H54 (cell line): ENCODE measurements around the gene PCF11.
A peak's percentile ranks its signal among the peaks of the same experiment; 100 is the strongest.
"Not testable (repeated sequence)": the region's sequence is repeated elsewhere in the genome, so short reads cannot be mapped to it uniquely, and the experiment has no call there.

Source experiments
- DNase-seq: peaks from one replicate; pipeline ENCODE4 v3.0.0; 2011; ENCODE audit warnings: low spot score, mixed read lengths; ENCODE audit not compliant: insufficient read length
- FAIRE-seq: peaks from 3 replicates; lab custom pipeline; 2011; peaks lifted over from hg19 to GRCh38; lab: Jason Lieb, UNC
- POLR2A ChIP-seq: IDR thresholded peaks from 2 replicates; pipeline ENCODE4 v1.6.1; 2011; ENCODE audit warnings: low read depth, mild to moderate bottlenecking, low read length

Gene PCF11

GRCh38 chr11:83192606-83193245 is 35.8 kb downstream of the PCF11 start:
- DNase-seq (no peak), FAIRE-seq (no peak)
- TF ChIP-seq POLR2A = no peak

GRCh38 chr11:83193315-83194280 is 36.7 kb downstream of the PCF11 start, which contains the start of gene ANKRD42:
Gene ANKRD42 (plus strand): TSS chr11:83193712. CDS start chr11:83194671, 959 bp downstream.
- DNase-seq = peak; percentile 95
- peak; percentile 47 for TF ChIP-seq POLR2A
- peak; percentile 80 for FAIRE-seq

GRCh38 chr11:83194281-83195142 is 37.6 kb downstream of the PCF11 start:
- TF ChIP-seq POLR2A = peak; percentile 49; the same call in 1 of the 2 replicates
- peak; percentile 52 for DNase-seq
- no peak for FAIRE-seq

GRCh38 chr11:83195143-83195466 is 38.2 kb downstream of the PCF11 start:
- FAIRE-seq (no peak), DNase-seq (no peak)
- no peak for TF ChIP-seq POLR2A

- FAIRE-seq (no peak), DNase-seq (no peak)
- no peak for TF ChIP-seq POLR2A
These were observed 38.7 kb downstream of the PCF11 start for GRCh38 chr11:83195649-83196048.

- no peak for TF ChIP-seq POLR2A
- FAIRE-seq (no peak), DNase-seq (no peak)
These were observed 43.1 kb downstream of the PCF11 start for GRCh38 chr11:83200035-83200434.

- TF ChIP-seq POLR2A = no peak
- FAIRE-seq = no peak
These were observed 48.8 kb downstream of the PCF11 start for GRCh38 chr11:83205608-83206185.

GRCh38 chr11:83206221-83206620 is 49.3 kb downstream of the PCF11 start:
- TF ChIP-seq POLR2A = no peak
- no peak for FAIRE-seq

More at GRCh38 chr11:83205608-83206185, 48.8 kb downstream of the PCF11 start:
- no peak for DNase-seq

GRCh38 chr11:83206771-83207382 is 49.9 kb downstream of the PCF11 start:
- DNase-seq = not testable (repeated sequence)

More at GRCh38 chr11:83206221-83206620, 49.3 kb downstream of the PCF11 start:
- DNase-seq = no peak

GRCh38 chr11:83219095-83219494 is 62.2 kb downstream of the PCF11 start:
- no peak for TF ChIP-seq POLR2A
- DNase-seq (no peak), FAIRE-seq (peak; percentile 15)

More at GRCh38 chr11:83206771-83207382, 49.9 kb downstream of the PCF11 start:
- not testable (repeated sequence) for FAIRE-seq

GRCh38 chr11:83220260-83220659 is 63.3 kb downstream of the PCF11 start:
- peak; percentile 41 for DNase-seq
- TF ChIP-seq POLR2A = no peak
- peak; percentile 55 for FAIRE-seq

GRCh38 chr11:83221694-83222093 is 64.8 kb downstream of the PCF11 start:
- FAIRE-seq (no peak), DNase-seq (no peak)
- TF ChIP-seq POLR2A = no peak

GRCh38 chr11:83222499-83222898 is 65.6 kb downstream of the PCF11 start:
- TF ChIP-seq POLR2A = no peak
- FAIRE-seq (no peak), DNase-seq (no peak)
